ENCODE measurements around the gene PTGER1. TPM values are rescaled to one million over a fixed set of nuclear protein-coding genes. Genes with fewer than 3 reads are reported as not detected.

The PTGER1 gene
- total and polyA plus RNA-seq, 2 donors (not counting 3 experiments of a cell fraction or from before 2014, with no cell fraction given) = 0.21 to 0.40 TPM

GRCh38 chr19:14467391-14467790 lies 7.8 kb downstream of the PTGER1 start:
- BruUV-seq (replicated peaks) = no TSS peak
- peaks cover 18 to 42% of the 10 kb centered on the region in 2 experiments for H3K36me3 ChIP-seq (ENCODE audit: control insufficient read depth in 2 of 2, extremely low read depth in 1 of 2, insufficient read depth in 2 of 2, low read length in 2 of 2)
- H3K9me1 ChIP-seq (replicated peaks; ENCODE audit: control insufficient read depth, extremely low read depth, insufficient read depth, low read length) = no peaks in the 10 kb centered on the region
- no peaks in the 10 kb centered on the region for H3K27me3 ChIP-seq (ENCODE audit: control insufficient read depth in 2 of 2, insufficient read depth in 2 of 2, low read length in 2 of 2)
- H2AFZ ChIP-seq (ENCODE audit: low read depth, low read length) = no peak overlapping the region
- H3K4me2 ChIP-seq (ENCODE audit: insufficient read depth, low read length) = no peak overlapping the region
- DNase-seq (ENCODE audit: low read depth, low spot score) (no peak), FAIRE-seq (no peak)
- no peak overlapping the region for H3K4me3 ChIP-seq (replicated peaks in 1 of 3; ENCODE audit: insufficient read depth in 1 of 3, low read depth in 1 of 3, low read length in 3 of 3)
- CTCF ChIA-PET = interaction anchor here (1.0 to 1.5 kb wide), 3 partner anchors 14 to 331 kb away, joined by 3 to 4 read pairs (median 3); partner anchors contain the start of gene ASF1B
- H3K4me1 ChIP-seq (ENCODE audit: control insufficient read depth, extremely low read depth, insufficient read depth, low read length) = no peaks in the 10 kb centered on the region
- H3K9me3 ChIP-seq (replicated peaks; ENCODE audit: control insufficient read depth, insufficient read depth, low read length) = no peaks in the 10 kb centered on the region
- no peaks in the 10 kb centered on the region for H4K20me1 ChIP-seq (replicated peaks; ENCODE audit: control insufficient read depth, extremely low read depth, insufficient read depth, low read length)
- no peak for TF ChIP-seq CTCF (IDR thresholded peaks at IDR 0.05; ENCODE audit: extremely low read depth in 1 of 2, insufficient read depth in 1 of 2, low read depth in 1 of 2, low read length in 2 of 2)
- TF ChIP-seq, protein P1, sequence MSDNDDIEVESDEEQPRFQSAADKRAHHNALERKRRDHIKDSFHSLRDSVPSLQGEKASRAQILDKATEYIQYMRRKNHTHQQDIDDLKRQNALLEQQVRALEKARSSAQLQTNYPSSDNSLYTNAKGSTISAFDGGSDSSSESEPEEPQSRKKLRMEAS (IDR thresholded peaks at IDR 0.05; ENCODE audit: insufficient read depth, insufficient read length) = no peak
- no peaks in the 10 kb centered on the region for H3K79me2 ChIP-seq (ENCODE audit: control insufficient read depth, insufficient read depth, low read length)
- intact Hi-C loops (cut with micrococcal nuclease) = no loop called here
- no peak overlapping the region for H3K9ac ChIP-seq (replicated peaks; ENCODE audit: extremely low read depth, insufficient read depth, low read length)
- dilution Hi-C loops (cut with MboI; ENCODE audit: extremely low pct_ligation_motif_present, low sequenced_read_pairs) = no loop called here
- H3K27ac ChIP-seq (ENCODE audit: insufficient read depth, low read depth, low read length) = no peak overlapping the region
- POLR2A ChIA-PET = no interaction called here

DNA sequence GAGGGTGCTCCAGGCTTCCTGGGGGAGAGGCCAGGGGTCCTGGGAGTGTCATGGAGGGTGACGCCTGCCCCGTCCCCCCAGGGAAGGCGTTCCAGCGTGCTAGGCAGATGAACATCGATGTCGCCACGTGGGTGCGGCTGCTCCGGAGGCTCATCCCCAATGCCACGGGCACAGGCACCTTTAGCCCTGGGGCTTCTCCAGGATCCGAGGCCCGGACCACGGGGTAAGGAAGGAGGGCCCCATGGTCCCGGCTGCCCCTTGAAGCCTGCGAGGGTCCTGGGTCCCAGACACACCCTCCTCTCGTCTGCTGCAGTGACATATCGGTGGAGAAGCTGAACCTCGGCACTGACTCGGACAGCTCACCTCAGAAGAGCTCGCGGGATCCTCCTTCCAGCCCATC lies 11.4 kb downstream of the PTGER1 start:
- TF ChIP-seq EZH2 (IDR thresholded peaks at IDR 0.05; ENCODE audit: borderline replicate concordance, low read depth, low read length, severe bottlenecking) = no peak
- TF ChIP-seq MYC (IDR thresholded peaks at IDR 0.05; ENCODE audit: low read depth, low read length) = no peak
- no peak for TF ChIP-seq POLR2AphosphoS5 (IDR thresholded peaks at IDR 0.05; ENCODE audit: insufficient read depth, low read depth, low read length)
- TF ChIP-seq, protein P1 (IDR thresholded peaks at IDR 0.05; ENCODE audit: insufficient read depth, insufficient read length) = no peak
- TF ChIP-seq JUN (IDR thresholded peaks at IDR 0.05; ENCODE audit: borderline replicate concordance, insufficient read depth, insufficient read length, low read depth) = no peak
- no peak for TF ChIP-seq GATA2 (IDR thresholded peaks at IDR 0.05; ENCODE audit: insufficient read depth, insufficient read length, low read depth, low read length)
- TF ChIP-seq CTCF (IDR thresholded peaks at IDR 0.05; ENCODE audit: extremely low read depth in 1 of 2, insufficient read depth in 1 of 2, low read depth in 1 of 2, low read length in 2 of 2) = no peak
- TF ChIP-seq POLR2A (IDR thresholded peaks at IDR 0.05; ENCODE audit: low read depth, low read length) = no peak
- no peak for TF ChIP-seq FOS (IDR thresholded peaks at IDR 0.05; ENCODE audit: borderline replicate concordance, insufficient read depth, low read length)
- no peaks in the 10 kb centered on the region for H3K79me2 ChIP-seq (ENCODE audit: control insufficient read depth, insufficient read depth, low read length)
- no peak overlapping the region for H2AFZ ChIP-seq (ENCODE audit: low read depth, low read length)
- CTCF ChIA-PET = no interaction called here
- no peaks in the 10 kb centered on the region for H3K9me1 ChIP-seq (replicated peaks; ENCODE audit: control insufficient read depth, extremely low read depth, insufficient read depth, low read length)
- no peaks in the 10 kb centered on the region for H4K20me1 ChIP-seq (replicated peaks; ENCODE audit: control insufficient read depth, extremely low read depth, insufficient read depth, low read length)
- H3K9me3 ChIP-seq (replicated peaks; ENCODE audit: control insufficient read depth, insufficient read depth, low read length) = no peaks in the 10 kb centered on the region
- no peaks in the 10 kb centered on the region for H3K4me1 ChIP-seq (ENCODE audit: control insufficient read depth, extremely low read depth, insufficient read depth, low read length)
- dilution Hi-C loops (cut with MboI; ENCODE audit: extremely low pct_ligation_motif_present, low sequenced_read_pairs) (no loop called here), intact Hi-C loops (cut with micrococcal nuclease) (no loop called here)
- H3K4me2 ChIP-seq (ENCODE audit: insufficient read depth, low read length) = no peak overlapping the region
- no peak overlapping the region for H3K4me3 ChIP-seq (replicated peaks in 1 of 3; ENCODE audit: insufficient read depth in 1 of 3, low read depth in 1 of 3, low read length in 3 of 3)
- POLR2A ChIA-PET = no interaction called here
- H3K9ac ChIP-seq (replicated peaks; ENCODE audit: extremely low read depth, insufficient read depth, low read length) = no peak overlapping the region
- no TSS peak for BruUV-seq (replicated peaks)
- no peaks in the 10 kb centered on the region for H3K27me3 ChIP-seq (ENCODE audit: control insufficient read depth in 2 of 2, insufficient read depth in 2 of 2, low read length in 2 of 2)
- H3K27ac ChIP-seq (ENCODE audit: insufficient read depth, low read depth, low read length) = no peak overlapping the region
- FAIRE-seq (no peak), DNase-seq (ENCODE audit: low read depth, low spot score) (no peak)
- peaks cover 18 to 37% of the 10 kb centered on the region in 2 experiments for H3K36me3 ChIP-seq (ENCODE audit: control insufficient read depth in 2 of 2, extremely low read depth in 1 of 2, insufficient read depth in 2 of 2, low read length in 2 of 2)
